Osteocyte (in vitro differentiated cells): ENCODE measurements around the gene CDK5RAP2. TPM values are rescaled to one million over a fixed set of nuclear protein-coding genes. Genes with fewer than 3 reads are reported as not detected.

ENCODE experiments used
- DNase-seq: peaks from one replicate; pipeline ENCODE4 v3.0.0; 2021; ENCODE audit warnings: mixed read lengths; ENCODE audit not compliant: unreplicated experiment; ENCODE audit errors: extremely low spot score
- H3K27ac Mint-ChIP-seq: one replicate; pipeline ENCODE4 v1.8.0; 2021; ENCODE audit warnings: mild to moderate bottlenecking, mixed read lengths; ENCODE audit not compliant: unreplicated experiment
- H3K27me3 Mint-ChIP-seq: one replicate; pipeline ENCODE4 v1.8.0; 2021; ENCODE audit warnings: mixed read lengths; ENCODE audit not compliant: unreplicated experiment
- H3K36me3 Mint-ChIP-seq: one replicate; pipeline ENCODE4 v1.8.0; 2021; ENCODE audit warnings: mixed read lengths; ENCODE audit not compliant: unreplicated experiment
- H3K4me1 Mint-ChIP-seq: one replicate; pipeline ENCODE4 v1.8.0; 2021; ENCODE audit warnings: mixed read lengths; ENCODE audit not compliant: unreplicated experiment
- H3K4me3 Mint-ChIP-seq: one replicate; pipeline ENCODE4 v1.8.0; 2021; ENCODE audit warnings: mild to moderate bottlenecking, moderate library complexity, mixed read lengths; ENCODE audit not compliant: unreplicated experiment
- H3K9me3 Mint-ChIP-seq: one replicate; pipeline ENCODE4 v1.8.0; 2021; ENCODE audit warnings: mixed read lengths; ENCODE audit not compliant: unreplicated experiment
- total RNA-seq: library from RNA; stranded (reverse); gene quantifications from 2 replicates; pipeline ENCODE4 v1.2.1, GENCODE V29; 2021
- TF ChIP-seq, protein P1 (sequence below): fragments of 200-600 bp; sonication (generic); IDR thresholded peaks from 2 replicates; pipeline ENCODE4 v1.5.0; 2021; ENCODE audit warnings: antibody characterized with exemption, mild to moderate bottlenecking, moderate library complexity

Gene CDK5RAP2
- total RNA-seq, 1 donor from 2014 or later, result 48.7 TPM

DNA sequence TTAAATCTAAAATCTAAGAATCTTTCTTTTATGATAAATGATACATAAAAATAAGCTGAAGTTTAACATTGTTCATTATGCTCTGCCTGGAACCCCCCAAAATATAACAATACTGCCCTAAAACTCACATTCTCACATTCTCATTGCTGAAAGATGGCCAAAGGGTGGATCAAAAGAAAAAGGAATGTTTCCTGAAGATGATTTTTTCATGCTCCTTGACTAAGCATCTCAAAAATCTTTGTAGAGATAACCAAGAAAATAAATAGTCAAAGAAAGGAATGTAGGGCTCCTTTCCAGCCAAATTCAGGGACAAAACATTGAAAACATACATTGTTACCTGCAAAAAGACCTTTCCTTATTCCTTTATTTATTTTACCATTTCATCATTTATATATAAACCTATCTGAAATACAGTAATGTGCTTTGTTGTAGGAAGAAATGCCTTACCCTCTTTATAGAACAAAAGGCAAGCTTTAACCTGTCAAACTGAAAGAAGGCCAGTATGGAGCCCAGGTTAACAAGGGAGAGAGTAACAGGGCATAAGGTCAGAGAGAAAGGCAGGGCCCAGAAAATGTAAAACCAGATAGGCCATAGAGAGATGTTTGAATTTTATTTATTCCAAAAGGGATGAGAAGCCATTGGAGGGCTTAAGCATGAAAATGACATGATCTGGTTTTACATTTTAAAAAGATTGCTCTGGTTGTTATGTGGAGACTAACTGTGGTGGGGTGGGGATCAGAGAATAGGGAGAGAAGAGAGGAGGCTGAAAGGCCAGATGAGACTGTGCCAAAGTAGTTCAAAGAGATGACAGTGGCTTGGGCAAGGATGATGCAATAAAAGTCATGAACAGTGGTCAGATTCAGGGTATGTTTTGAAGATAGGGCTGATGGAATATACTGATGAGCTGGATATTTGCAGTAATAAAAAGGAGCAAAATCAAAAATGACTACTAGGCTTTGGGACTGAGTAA lies 37.3 kb upstream of the CDK5RAP2 start:
- Mint-ChIP-seq H3K27ac (no peak overlapping the region), H3K4me3 (no peak overlapping the region), H3K36me3 (peaks cover 17% of the 10 kb centered on the region), H3K4me1 (peaks cover 18% of the 10 kb centered on the region), H3K9me3 (no peaks in the 10 kb centered on the region), H3K27me3 (no peaks in the 10 kb centered on the region)
- TF ChIP-seq, protein P1, sequence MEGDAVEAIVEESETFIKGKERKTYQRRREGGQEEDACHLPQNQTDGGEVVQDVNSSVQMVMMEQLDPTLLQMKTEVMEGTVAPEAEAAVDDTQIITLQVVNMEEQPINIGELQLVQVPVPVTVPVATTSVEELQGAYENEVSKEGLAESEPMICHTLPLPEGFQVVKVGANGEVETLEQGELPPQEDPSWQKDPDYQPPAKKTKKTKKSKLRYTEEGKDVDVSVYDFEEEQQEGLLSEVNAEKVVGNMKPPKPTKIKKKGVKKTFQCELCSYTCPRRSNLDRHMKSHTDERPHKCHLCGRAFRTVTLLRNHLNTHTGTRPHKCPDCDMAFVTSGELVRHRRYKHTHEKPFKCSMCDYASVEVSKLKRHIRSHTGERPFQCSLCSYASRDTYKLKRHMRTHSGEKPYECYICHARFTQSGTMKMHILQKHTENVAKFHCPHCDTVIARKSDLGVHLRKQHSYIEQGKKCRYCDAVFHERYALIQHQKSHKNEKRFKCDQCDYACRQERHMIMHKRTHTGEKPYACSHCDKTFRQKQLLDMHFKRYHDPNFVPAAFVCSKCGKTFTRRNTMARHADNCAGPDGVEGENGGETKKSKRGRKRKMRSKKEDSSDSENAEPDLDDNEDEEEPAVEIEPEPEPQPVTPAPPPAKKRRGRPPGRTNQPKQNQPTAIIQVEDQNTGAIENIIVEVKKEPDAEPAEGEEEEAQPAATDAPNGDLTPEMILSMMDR, result no peak
- DNase-seq, result no peak

DNA sequence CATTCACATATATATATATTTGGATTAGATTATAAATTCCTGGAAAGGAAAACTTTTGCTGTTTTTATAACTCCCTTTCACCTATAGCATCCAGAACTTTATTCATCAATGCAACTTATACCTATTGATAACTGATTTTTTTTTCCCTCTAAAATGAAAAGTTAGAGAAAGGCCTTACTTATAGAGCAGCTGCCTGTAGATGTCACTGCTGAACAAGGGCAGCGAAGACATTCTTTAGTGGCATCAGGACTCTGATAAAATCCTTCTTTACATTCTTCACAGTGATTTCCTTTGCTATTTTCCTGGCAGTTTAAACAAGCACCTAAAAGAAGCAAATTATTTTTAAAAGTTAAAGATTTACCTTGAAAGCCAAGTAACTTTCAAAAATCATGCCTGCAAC lies 32.3 kb upstream of the CDK5RAP2 start:
- DNase-seq, result no peak
- Mint-ChIP-seq H3K36me3 (peaks cover 12% of the 10 kb centered on the region), H3K4me1 (peaks cover 10% of the 10 kb centered on the region), H3K9me3 (no peaks in the 10 kb centered on the region), H3K27me3 (no peaks in the 10 kb centered on the region), H3K27ac (no peak overlapping the region), H3K4me3 (no peak overlapping the region)
- TF ChIP-seq, protein P1, result peak; percentile 50

DNA sequence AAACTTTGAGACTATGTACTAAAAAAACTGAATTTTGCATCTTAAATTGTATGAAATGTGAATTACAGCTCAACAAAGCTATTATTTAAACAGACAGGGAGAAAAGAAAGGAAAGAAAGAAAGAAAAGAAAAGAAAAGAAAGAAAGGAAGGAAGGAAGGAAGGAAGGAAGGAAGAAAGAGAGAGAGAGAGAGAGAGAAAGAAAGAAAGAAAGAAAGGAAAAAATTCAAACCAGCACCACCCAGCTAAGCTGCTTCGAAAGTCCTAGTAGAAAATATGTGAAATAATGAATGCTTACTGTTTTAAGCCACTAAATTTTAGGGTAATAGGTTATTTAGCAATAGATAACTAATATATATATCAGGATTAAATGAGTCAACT lies 31.7 kb upstream of the CDK5RAP2 start:
- H3K27me3 Mint-ChIP-seq, result no peaks in the 10 kb centered on the region
- peaks cover 6% of the 10 kb centered on the region for H3K4me1 Mint-ChIP-seq
- no peak overlapping the region for H3K4me3 Mint-ChIP-seq
- no peak for DNase-seq
- TF ChIP-seq, protein P1, result no peak
- no peaks in the 10 kb centered on the region for H3K9me3 Mint-ChIP-seq
- no peak overlapping the region for H3K27ac Mint-ChIP-seq
- H3K36me3 Mint-ChIP-seq, result peaks cover 15% of the 10 kb centered on the region

DNA sequence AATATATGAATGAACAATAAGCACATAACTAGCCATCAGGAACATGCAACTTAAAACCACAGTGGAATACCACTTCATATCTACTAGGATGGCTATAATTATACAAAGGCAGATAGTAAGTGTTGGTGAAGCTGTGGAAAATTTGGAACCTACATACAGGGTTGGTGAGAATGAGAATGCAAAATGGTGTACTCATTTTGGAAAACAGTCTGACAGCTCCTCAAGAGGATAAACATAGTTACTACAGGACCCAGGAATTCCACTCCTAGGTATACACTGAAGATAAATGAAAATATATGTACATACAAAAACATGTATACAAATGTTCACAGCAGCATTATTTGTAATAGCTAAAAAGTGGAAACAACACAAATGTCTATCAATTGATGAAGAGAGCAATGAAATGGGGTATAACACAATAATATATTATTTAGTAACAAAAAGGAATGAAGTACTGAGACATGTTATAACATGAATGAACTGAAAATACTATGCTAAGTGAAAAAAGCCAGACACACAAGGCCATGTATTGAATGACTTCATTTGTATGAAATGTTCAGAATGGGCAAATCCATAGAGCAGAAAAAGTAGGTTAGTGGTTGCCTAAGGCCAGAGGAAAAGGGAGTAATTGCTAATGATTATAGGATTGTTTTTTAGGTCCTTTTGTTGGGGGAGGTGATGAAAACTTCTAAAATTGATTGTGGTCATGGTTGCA lies 31.2 kb upstream of the CDK5RAP2 start:
- no peak overlapping the region for H3K27ac Mint-ChIP-seq
- TF ChIP-seq, protein P1, result peak; percentile 18
- H3K4me3 Mint-ChIP-seq, result no peak overlapping the region
- DNase-seq, result no peak
- H3K36me3 Mint-ChIP-seq, result peaks cover 15% of the 10 kb centered on the region
- no peaks in the 10 kb centered on the region for H3K9me3 Mint-ChIP-seq
- peaks cover 6% of the 10 kb centered on the region for H3K4me1 Mint-ChIP-seq
- no peaks in the 10 kb centered on the region for H3K27me3 Mint-ChIP-seq

DNA sequence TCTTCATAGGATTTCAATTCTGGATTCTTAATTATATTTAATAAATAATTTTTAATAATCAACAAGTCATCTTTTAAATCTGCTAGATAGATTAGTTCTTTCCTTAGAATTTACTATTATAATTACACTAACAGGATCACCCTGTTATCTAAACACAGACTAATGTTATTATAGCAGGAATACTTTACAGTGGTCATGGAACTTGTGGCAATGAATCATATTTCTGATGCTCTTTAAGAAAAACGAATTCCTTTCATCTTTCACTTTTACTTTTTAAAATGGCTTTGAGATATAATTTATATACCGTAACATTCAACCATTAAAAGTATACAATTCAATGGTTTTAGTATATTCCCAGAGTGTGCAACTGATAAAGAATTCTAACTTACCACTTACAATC lies 29.7 kb upstream of the CDK5RAP2 start:
- Mint-ChIP-seq H3K27ac (no peak overlapping the region), H3K36me3 (peaks cover 25% of the 10 kb centered on the region), H3K4me1 (peaks cover 6% of the 10 kb centered on the region), H3K27me3 (no peaks in the 10 kb centered on the region), H3K4me3 (no peak overlapping the region), H3K9me3 (no peaks in the 10 kb centered on the region)
- DNase-seq, result no peak
- TF ChIP-seq, protein P1, result no peak
